Frontal cortex (tissue), 4 donors: ENCODE data around the gene ADAMTSL3. TPM values are rescaled to one million over a fixed set of nuclear protein-coding genes. Genes with fewer than 3 reads are reported as not detected.

ENCODE experiments used
- DNase-seq, 2 donors: peaks; one replicate each; pipeline ENCODE4 v3.0.0; 2012; ENCODE audit warnings: low spot score in 2 of 2
- FAIRE-seq: peaks from 2 replicates; lab custom pipeline; 2012; peaks lifted over from hg19 to GRCh38; lab: Jason Lieb, UNC
- total RNA-seq: library from RNA; depleted of rRNA; stranded (reverse); fragments of >200 nt; gene quantifications from one replicate; pipeline ENCODE4 v1.2.3, GENCODE V29; 2014
- donor health status: control.
- donor health status: control.
- donor health status: control.

Gene ADAMTSL3
- total RNA-seq, 1 donor from 2014 or later, result 17.1 TPM

DNA sequence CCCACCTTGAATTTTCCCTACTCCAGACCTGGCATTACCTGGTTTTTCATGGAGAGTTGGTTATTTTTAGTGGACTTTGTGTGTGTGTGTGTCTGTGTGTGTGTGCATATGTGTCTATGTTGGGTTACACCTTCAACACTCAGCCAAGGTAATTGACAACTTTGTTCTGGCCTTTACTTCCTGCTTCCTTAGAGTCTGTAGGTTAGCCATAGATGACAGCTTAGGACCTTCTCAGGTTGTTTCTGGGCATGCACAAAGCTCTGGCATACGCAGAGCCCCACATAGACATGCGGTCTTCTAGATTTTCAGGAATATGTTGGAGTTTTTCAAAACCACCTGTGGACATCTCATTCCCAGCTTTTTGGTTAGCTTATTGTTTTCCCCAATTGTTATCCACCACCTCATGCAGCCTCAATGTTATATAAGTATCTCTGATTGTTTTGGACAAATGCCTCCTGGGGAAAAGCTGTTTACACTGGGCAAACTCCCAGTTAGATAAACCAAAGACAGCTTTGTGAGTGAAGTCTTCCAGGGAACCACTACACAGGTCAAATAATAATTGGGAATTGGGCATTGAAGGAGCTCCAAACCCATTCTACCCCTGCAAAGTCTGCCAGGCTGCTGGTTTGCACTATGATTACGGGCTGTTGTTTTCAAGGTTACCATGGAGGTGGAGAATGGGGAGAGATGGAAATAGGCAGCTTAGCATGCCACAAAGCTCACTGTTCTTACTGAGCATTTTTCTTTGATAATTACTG, 201.2 kb downstream of the ADAMTSL3 start:
- FAIRE-seq, result no peak
- no peak for DNase-seq

DNA sequence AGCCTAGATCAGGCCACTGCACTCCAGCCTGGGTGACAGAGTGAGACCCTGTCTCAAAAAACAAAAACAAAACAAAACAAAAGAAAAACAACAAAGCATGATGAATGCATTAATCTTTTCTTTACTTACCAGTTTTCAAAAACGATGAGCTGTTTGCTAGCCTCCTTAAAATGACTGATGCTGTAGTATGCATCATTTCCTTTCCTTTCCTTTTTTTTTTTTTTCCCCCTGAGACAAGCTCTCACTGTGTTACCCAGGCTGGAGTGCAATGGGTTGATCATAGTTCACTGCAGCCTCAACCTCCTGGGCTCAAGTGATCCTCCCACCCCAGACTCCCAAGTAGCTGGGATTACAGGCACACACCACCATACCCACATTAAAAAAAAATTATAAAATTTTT, 202.0 kb downstream of the ADAMTSL3 start:
- DNase-seq (no peak), FAIRE-seq (no peak)

DNA sequence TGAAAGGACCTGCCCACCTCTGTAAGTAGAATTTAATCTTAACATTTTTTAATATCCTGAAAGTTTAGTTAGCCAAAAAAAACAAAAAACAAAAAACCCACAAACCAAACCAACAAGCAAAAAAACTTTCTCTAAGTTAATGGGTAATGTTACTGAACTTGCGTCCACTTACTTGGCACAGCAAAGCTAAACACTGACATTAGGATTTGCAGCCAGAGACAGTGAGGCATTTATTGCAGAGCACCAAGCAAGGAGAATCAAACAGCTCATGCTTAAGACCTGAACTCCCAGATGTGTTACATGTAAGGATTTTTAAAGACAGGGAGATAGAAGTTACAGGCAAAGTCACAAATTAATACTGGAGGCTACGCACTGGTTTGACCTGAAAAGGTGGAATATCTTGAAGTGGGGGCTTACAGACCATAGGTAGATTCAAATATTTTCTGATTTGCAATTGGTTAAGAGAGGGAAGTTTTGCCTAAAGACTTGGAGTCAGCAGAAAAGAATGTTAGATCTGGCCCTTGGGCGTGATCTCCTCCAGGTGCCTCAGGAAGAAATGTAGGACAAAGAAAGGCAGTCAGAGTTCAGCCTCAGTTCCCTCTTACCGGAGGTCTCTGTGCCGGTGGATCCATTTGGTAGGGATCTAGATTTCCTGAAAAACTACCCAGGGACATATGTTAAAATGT, 205.0 kb downstream of the ADAMTSL3 start:
- FAIRE-seq (no peak), DNase-seq (no peak)

GRCh38 chr15:83866692-83867091, 212.8 kb downstream of the ADAMTSL3 start:
- DNase-seq (no peak), FAIRE-seq (no peak)

DNA sequence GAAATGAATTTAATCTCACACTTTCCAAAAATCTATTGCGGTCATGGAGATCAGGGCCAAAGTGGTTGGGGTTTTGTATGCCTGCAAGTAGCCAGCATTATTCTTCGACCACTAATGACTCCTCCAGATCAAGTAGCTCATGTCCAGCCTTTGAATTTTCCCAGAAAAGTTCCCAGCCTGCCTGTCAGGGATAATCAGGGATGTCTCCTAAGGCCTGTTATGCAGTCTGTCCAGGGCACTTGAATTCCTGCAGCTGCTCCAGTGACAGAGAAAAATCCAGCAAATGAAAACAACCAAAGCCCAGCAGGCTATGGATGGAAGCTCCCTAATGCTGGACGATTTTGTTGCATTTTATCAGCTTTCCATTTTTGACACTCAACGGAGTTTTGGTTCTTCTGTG, 215.4 kb downstream of the ADAMTSL3 start:
- FAIRE-seq (no peak), DNase-seq (no peak)

GRCh38 chr15:83871808-83872559, 218.1 kb downstream of the ADAMTSL3 start:
- FAIRE-seq (no peak), DNase-seq (peak in 1 of 2 donors; percentile 15)

- FAIRE-seq (no peak), DNase-seq (no peak)
These were observed 220.0 kb downstream of the ADAMTSL3 start for GRCh38 chr15:83873966-83874365.

DNA sequence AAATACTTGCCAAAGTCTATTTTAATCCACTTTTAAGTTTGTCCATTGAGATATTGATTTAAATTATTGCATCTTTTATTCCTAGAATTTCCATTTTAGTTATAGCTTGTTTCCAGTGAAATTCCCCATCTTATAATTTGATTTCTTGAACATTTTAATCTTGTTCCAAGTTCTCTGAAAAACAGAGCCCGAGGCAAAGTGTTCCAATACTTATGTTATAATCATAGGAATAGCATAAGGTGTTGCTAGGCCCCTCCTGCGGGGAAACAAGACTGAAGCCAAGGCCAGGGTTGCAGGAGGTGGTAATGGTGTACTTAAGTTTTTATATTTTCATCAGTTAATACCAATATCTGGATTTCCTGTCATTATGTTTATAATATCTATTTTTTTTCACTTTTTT, 226.6 kb downstream of the ADAMTSL3 start:
- DNase-seq (no peak), FAIRE-seq (no peak)

DNA sequence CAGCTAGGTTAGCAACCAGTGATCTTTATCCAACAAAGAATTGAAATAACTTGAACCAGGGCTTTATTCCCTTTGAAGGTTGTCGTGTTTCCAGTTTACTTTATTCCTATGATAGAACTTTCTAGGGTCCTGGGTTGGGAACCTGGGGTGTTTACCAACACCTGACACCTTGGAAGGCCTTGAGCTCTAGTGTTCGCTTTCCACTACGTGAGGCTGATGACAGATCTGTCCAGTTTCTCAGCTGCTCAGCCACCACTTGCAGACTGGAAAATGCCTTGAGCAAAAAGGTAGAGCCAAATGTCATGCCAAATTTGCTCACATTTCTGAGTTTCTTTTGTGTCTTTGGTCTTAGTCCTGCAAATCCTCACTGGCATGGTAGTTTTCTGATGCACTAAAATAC, 227.2 kb downstream of the ADAMTSL3 start:
- FAIRE-seq, result no peak

DNA sequence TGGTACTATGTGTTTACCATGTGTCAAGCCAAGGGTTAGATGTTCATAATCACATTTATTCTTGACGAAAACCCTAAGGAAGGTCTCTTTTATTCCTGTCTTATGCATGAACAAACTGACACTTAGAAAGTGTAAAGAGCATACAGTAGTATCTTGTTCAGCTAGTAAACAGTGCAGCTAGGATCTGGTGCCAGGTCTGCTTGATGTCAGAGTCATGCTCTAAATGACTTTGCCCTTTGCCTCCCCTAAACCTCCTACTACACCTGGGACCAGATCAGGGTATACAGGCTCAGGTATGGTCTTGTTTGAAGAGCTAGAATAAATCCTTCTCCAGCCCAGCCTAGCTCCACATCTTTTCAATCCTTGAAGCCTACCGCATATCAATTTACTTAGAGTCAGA, 232.4 kb downstream of the ADAMTSL3 start:
- no peak for FAIRE-seq

More for the DNA sequence above, 227.2 kb downstream of the ADAMTSL3 start:
- DNase-seq, result no peak

GRCh38 chr15:83887404-83887803, 233.5 kb downstream of the ADAMTSL3 start:
- no peak for DNase-seq
- FAIRE-seq, result no peak

More for the DNA sequence above, 232.4 kb downstream of the ADAMTSL3 start:
- DNase-seq, result no peak

DNA sequence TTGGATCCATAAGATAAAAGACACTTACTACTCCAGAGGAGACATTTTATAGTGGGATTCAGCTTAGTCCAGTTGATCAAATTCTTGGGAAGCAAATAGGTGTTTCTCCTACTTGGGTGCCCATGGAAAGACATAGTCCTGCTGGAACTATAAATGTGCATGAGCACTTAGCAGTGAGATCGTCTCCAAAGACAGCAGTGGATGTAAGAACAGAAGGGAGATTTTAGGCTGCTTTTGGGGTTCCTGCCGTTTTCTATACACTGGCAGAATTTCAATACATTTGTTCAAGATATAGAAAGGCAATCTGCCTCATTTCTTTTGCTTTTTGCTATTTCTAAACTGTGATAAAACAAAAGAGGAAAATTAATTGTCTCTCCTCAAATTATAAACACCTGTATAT, 234.0 kb downstream of the ADAMTSL3 start:
- FAIRE-seq, result no peak
- DNase-seq, result no peak

DNA sequence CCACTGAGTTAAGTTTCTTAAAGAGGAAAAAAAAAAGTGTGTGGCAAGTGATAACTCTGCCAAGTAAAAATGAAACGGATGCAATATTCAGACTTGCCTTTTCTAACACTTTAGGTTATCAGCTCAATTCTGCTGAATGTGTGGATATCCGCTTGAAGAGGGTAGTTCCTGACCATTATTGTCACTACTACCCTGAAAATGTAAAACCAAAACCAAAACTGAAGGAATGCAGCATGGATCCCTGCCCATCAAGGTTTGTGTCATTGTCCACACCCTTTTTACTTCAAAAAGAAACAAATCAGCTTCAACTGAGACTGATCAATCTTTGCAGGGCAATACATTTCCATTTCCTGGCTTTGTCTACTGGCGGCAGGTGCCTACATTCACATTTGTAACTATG, 236.1 kb downstream of the ADAMTSL3 start:
- DNase-seq (no peak), FAIRE-seq (no peak)

DNA sequence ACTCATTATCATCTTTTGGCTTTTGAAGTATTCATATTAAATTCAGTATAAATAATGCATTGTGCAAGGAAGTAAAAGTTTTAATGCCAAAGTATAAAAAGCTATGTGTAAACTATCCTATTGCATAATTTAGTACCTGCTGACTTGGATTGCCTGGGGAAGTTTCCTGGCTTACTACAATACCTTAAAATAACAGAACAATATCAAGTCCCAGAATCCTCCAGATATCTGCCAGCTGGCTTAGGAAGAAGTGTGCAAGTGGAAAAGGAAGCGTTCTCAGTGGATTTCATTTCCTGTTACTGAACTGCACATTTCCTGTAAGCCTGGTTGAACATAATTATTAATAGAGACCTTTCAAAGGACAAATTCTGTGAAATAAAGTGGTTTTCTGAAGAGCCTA, 236.7 kb downstream of the ADAMTSL3 start:
- FAIRE-seq (no peak), DNase-seq (no peak)

GRCh38 chr15:83892498-83892897, 238.6 kb downstream of the ADAMTSL3 start:
- DNase-seq (no peak), FAIRE-seq (no peak)

- no peak for FAIRE-seq
- no peak for DNase-seq
These were observed 239.4 kb downstream of the ADAMTSL3 start for GRCh38 chr15:83893308-83893707.

DNA sequence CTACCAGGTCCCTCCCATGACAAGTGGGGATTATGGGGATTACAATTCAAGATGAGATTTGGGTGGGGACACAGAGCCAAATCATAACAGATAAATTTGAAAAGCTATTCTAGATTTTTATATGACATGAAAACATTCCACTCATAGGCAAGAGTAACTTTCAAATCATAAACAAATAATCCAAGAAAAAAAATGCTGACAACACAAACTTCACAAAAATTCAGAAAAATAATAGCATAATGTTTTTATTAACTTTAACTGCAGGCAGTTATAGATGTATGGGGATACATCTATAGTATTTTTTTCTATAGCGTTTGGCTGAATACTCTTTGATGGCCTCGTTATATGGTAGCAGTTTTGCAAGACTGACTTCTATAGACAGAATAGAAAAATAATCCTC, 243.1 kb downstream of the ADAMTSL3 start:
- no peak for DNase-seq
- FAIRE-seq, result no peak

- DNase-seq, result no peak
- no peak for FAIRE-seq
These were observed 244.4 kb downstream of the ADAMTSL3 start for GRCh38 chr15:83898361-83898760.

GRCh38 chr15:83899670-83900069, 245.7 kb downstream of the ADAMTSL3 start:
- no peak for DNase-seq

DNA sequence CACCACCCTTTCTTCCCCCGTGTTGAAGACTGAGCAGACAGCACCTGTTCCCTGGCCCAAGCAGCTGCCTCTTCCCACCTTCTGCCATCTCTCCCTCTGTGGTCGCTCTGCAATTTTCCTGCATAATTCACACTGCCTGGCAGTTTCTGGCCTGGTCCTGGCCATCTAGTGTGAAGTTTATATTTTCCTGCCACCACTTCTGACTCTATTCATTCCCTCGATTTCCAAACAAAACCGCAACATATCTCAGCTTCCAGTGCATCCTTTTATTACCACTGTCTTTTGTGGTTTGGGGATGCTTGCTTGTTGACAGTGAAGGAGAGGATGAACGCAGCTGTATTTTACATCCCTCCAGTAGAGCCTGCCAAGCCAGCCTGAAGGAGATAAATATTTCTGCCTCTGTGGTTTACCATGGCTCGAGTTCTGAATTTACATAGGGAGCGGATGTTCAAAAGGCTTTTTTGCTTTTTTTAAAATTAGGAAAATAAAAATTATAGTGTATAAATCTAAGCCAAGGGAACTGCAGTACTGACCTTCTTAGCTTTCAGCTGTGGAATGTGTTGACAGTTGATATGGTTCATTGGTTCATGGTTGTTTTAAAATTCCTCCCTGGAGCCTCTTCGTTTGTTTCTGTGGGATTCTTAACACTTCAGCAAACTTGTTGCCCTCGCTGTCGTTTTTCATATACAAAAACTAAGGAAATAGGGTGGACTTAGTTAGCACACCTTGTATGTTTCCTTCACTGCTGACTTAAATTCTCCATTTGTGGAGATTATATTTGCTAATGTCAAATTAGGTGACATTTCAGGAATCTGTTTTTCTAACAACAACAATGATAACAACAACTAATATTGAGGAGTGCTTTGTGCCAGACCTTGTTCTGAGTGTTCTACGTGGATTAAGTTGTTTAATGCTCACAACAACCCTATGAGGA, 250.5 kb downstream of the ADAMTSL3 start:
- DNase-seq (no peak), FAIRE-seq (no peak)

More at GRCh38 chr15:83899670-83900069, 245.7 kb downstream of the ADAMTSL3 start:
- no peak for FAIRE-seq
